PC-3 (cell line): ENCODE measurements around the gene ZMYND11. TPM values are rescaled to one million over a fixed set of nuclear protein-coding genes. Genes with fewer than 3 reads are reported as not detected.

Source experiments
- ATAC-seq: fragments of 200-7000 bp; cut with Tn5 transposase; 2 replicates; pipeline ENCODE4 v1.9.1; 2020; ENCODE audit warnings: mild to moderate bottlenecking, moderate library complexity
- BruUV-seq: library from RNA; stranded (reverse); fragments of 400-500 nt; replicated peaks from 2 replicates; lab custom pipeline; 2021; lab: Mats Ljungman, UMichigan
- CTCF ChIA-PET: fragments of 300-600 bp; sonication (Branson Sonifier 250); formaldehyde crosslinking; loops from one replicate; lab custom pipeline; 2022; ENCODE audit warnings: antibody characterized with exemption; lab: Charles Lee
- POLR2A ChIA-PET: fragments of 300-600 bp; sonication (Branson Sonifier 250); formaldehyde crosslinking; loops from one replicate; lab custom pipeline; 2022; ENCODE audit warnings: antibody characterized with exemption; ENCODE audit not compliant: unreplicated experiment; lab: Charles Lee
- DNase-seq: peaks from one replicate; pipeline ENCODE4 v3.0.0-alpha.2; 2015
- H2AFZ ChIP-seq: fragments of 300-600 bp; sonication (generic); 2 replicates; pipeline ENCODE4 v1.6.0; 2016; ENCODE audit warnings: antibody characterized with exemption, low read length
- H3F3A ChIP-seq: fragments of 300-600 bp; sonication (generic); one replicate; pipeline ENCODE4 v1.6.0; 2017; ENCODE audit warnings: antibody characterized with exemption, low read length, control low read depth, mild to moderate bottlenecking; ENCODE audit not compliant: unreplicated experiment
- H3K27ac ChIP-seq: fragments of 300-600 bp; sonication (generic); 2 replicates; pipeline ENCODE4 v1.5.1; 2016; ENCODE audit warnings: mild to moderate bottlenecking, low read length
- H3K27me3 ChIP-seq: fragments of 300-600 bp; sonication (generic); 2 replicates; pipeline ENCODE4 v1.6.1; 2016; ENCODE audit warnings: low read length, mixed read lengths
- H3K36me3 ChIP-seq: fragments of 300-600 bp; sonication (generic); 2 replicates; pipeline ENCODE4 v1.6.1; 2016; ENCODE audit warnings: low read depth, mixed run types, low read length, mixed read lengths
- H3K4me1 ChIP-seq: fragments of 300-600 bp; sonication (generic); 2 replicates; pipeline ENCODE4 v1.5.1; 2016; ENCODE audit warnings: low read length; ENCODE audit not compliant: insufficient read depth
- H3K4me2 ChIP-seq: fragments of 300-600 bp; sonication (generic); 2 replicates; pipeline ENCODE4 v1.6.0; 2016; ENCODE audit warnings: low read length
- H3K4me3 ChIP-seq: fragments of 300-600 bp; sonication (generic); 2 replicates; pipeline ENCODE4 v1.5.1; 2016; ENCODE audit warnings: mild to moderate bottlenecking, low read length, mixed read lengths
- H3K79me2 ChIP-seq: fragments of 300-600 bp; sonication (generic); 2 replicates; pipeline ENCODE4 v1.6.1; 2017; ENCODE audit warnings: low read length, mixed read lengths
- H3K9ac ChIP-seq: fragments of 300-600 bp; sonication (generic); 2 replicates; pipeline ENCODE4 v1.6.0; 2016; ENCODE audit warnings: mild to moderate bottlenecking, low read length
- H3K9me2 ChIP-seq: fragments of 300-600 bp; sonication (generic); replicated peaks from 2 replicates; pipeline ENCODE4 v1.6.1; 2016; ENCODE audit warnings: mixed run types, low read length, mixed read lengths
- H3K9me3 ChIP-seq: fragments of 300-600 bp; sonication (generic); 2 replicates; pipeline ENCODE4 v1.6.1; 2016; ENCODE audit warnings: low read length, mixed read lengths
- H4K20me1 ChIP-seq: fragments of 300-600 bp; sonication (generic); 2 replicates; pipeline ENCODE4 v1.6.1; 2016; ENCODE audit warnings: low read length, mixed read lengths
- EZH2 ChIP-seq: fragments of 300-600 bp; sonication (generic); IDR thresholded peaks from one replicate; pipeline ENCODE4 v1.6.1; 2017; ENCODE audit warnings: antibody characterized with exemption, mild to moderate bottlenecking, low read length; ENCODE audit not compliant: unreplicated experiment
- EZH2phosphoT487 ChIP-seq: fragments of 300-600 bp; sonication (generic); IDR thresholded peaks from 2 replicates; pipeline ENCODE4 v1.6.1; 2018; ENCODE audit warnings: mild to moderate bottlenecking, antibody characterized with exemption, low read length, borderline replicate concordance
- intact Hi-C: fragments of 100-400 bp; cut with micrococcal nuclease; formaldehyde crosslinking; loops from 2 replicates; pipeline ENCODE4 v1.9.0; 2023
- total RNA-seq: library from RNA; depleted of rRNA; stranded (reverse); fragments of >200 nt; gene quantifications from 2 replicates; pipeline ENCODE4 v1.2.3, GENCODE V29; 2014
- TF ChIP-seq, protein P1 (sequence below): fragments of 300-600 bp; sonication (generic); conservative IDR thresholded peaks from 2 replicates; pipeline ENCODE4 v1.5.1; 2017; ENCODE audit warnings: antibody characterized with exemption, low read depth, mild to moderate bottlenecking, low read length

Gene ZMYND11
- total RNA-seq, 1 experiment from 2014 or later = 17.1 TPM

DNA sequence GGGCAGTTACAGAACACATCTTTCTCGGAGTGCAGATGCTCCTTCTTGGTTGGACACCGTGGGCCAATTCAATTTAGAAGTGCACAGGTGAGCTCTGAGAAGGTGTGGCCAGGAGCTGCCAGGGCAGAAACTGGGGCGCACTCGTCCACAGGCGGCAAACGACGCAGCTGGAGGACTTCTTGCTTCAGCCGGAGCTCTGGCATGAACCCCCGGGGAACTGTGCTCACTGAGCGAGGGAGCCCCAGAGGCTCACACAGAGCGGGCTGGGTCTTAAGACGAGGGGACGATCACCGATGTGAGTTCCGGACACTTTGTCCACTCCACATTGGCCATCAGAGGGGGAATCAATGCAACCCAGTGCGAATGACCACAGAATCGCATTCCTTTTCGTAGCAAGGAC, 140.4 kb downstream of the ZMYND11 start:
- Histone ChIP-seq H3K4me1 (no peaks in the 10 kb centered on the region), H3F3A (no peaks in the 10 kb centered on the region), H3K9me2 (no peaks in the 10 kb centered on the region), H3K27ac (no peak overlapping the region), H3K4me3 (no peak overlapping the region), H3K36me3 (no peaks in the 10 kb centered on the region), H3K4me2 (no peak overlapping the region), H4K20me1 (no peaks in the 10 kb centered on the region), H3K9ac (no peak overlapping the region), H3K9me3 (no peaks in the 10 kb centered on the region), H3K27me3 (no peaks in the 10 kb centered on the region), H2AFZ (no peak overlapping the region), H3K79me2 (no peaks in the 10 kb centered on the region)
- intact Hi-C loops = no loop called here
- no peak for TF ChIP-seq EZH2
- no peak for TF ChIP-seq EZH2phosphoT487
- TF ChIP-seq, protein P1, sequence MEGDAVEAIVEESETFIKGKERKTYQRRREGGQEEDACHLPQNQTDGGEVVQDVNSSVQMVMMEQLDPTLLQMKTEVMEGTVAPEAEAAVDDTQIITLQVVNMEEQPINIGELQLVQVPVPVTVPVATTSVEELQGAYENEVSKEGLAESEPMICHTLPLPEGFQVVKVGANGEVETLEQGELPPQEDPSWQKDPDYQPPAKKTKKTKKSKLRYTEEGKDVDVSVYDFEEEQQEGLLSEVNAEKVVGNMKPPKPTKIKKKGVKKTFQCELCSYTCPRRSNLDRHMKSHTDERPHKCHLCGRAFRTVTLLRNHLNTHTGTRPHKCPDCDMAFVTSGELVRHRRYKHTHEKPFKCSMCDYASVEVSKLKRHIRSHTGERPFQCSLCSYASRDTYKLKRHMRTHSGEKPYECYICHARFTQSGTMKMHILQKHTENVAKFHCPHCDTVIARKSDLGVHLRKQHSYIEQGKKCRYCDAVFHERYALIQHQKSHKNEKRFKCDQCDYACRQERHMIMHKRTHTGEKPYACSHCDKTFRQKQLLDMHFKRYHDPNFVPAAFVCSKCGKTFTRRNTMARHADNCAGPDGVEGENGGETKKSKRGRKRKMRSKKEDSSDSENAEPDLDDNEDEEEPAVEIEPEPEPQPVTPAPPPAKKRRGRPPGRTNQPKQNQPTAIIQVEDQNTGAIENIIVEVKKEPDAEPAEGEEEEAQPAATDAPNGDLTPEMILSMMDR = no peak
- DNase-seq (no peak), ATAC-seq (no peak)
- BruUV-seq = no TSS peak
- ChIA-PET POLR2A (no interaction called here), CTCF (no interaction called here)

- no peak for TF ChIP-seq EZH2
- TF ChIP-seq, protein P1 = no peak
- no peak for TF ChIP-seq EZH2phosphoT487
- H3K4me1 ChIP-seq = no peaks in the 10 kb centered on the region
- DNase-seq = no peak
- H3K9ac ChIP-seq = no peak overlapping the region
- H3K36me3 ChIP-seq = no peaks in the 10 kb centered on the region
- H3F3A ChIP-seq = no peaks in the 10 kb centered on the region
- H3K27ac ChIP-seq = no peak overlapping the region
- H4K20me1 ChIP-seq = no peaks in the 10 kb centered on the region
- no peak overlapping the region for H3K4me3 ChIP-seq
- no peaks in the 10 kb centered on the region for H3K9me2 ChIP-seq
- no peaks in the 10 kb centered on the region for H3K27me3 ChIP-seq
- intact Hi-C loops = no loop called here
- no peaks in the 10 kb centered on the region for H3K79me2 ChIP-seq
- H2AFZ ChIP-seq = no peak overlapping the region
- no peaks in the 10 kb centered on the region for H3K9me3 ChIP-seq
- CTCF ChIA-PET = no interaction called here
- no TSS peak for BruUV-seq
- POLR2A ChIA-PET = no interaction called here
- H3K4me2 ChIP-seq = no peak overlapping the region
- ATAC-seq = no peak
Measured at GRCh38 chr10:277963-278362, 142.7 kb downstream of the ZMYND11 start.

DNA sequence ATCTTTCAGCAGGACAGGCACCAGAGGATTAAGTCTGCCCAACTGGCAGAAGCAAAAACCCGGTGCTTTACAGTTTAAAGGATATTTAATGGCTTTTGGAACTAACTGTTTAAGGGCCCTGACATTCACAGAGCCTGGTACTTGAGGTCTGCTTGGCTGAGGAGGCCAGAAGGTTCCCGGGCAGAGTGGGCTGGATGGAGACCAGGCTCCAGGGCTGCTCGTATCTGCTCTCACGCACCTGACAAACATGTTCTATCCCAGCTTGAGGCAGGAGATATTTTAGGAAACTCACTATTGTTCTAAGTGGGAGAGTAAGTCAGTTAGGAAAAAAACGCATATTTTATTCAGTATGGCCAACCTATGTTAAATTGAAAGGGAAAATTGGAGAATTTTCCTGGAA, 143.5 kb downstream of the ZMYND11 start:
- Histone ChIP-seq H3K36me3 (no peaks in the 10 kb centered on the region), H3K27me3 (no peaks in the 10 kb centered on the region), H2AFZ (no peak overlapping the region), H3K9me3 (no peaks in the 10 kb centered on the region), H3K27ac (no peak overlapping the region), H3K9ac (no peak overlapping the region), H3K4me2 (no peak overlapping the region), H3K4me1 (no peaks in the 10 kb centered on the region), H3K79me2 (no peaks in the 10 kb centered on the region), H3K9me2 (no peaks in the 10 kb centered on the region), H3F3A (no peaks in the 10 kb centered on the region), H4K20me1 (no peaks in the 10 kb centered on the region), H3K4me3 (no peak overlapping the region)
- ChIA-PET POLR2A (no interaction called here), CTCF (no interaction called here)
- DNase-seq (no peak), ATAC-seq (no peak)
- TF ChIP-seq EZH2 (no peak), EZH2phosphoT487 (no peak)
- TF ChIP-seq, protein P1 = no peak
- intact Hi-C loops = no loop called here
- no TSS peak for BruUV-seq
